OCI-LY3 (cell line): Measurements from ENCODE around the gene RRAGD.

Source experiments
- H2AFZ ChIP-seq: fragments of 200-600, 300-600 bp; shearing (Covaris generic); 2 replicates; pipeline ENCODE4 v1.6.0; 2014; ENCODE audit warnings: antibody characterized with exemption, low read depth, low read length
- H3K27ac ChIP-seq: fragments of 200-600, 300-600 bp; sonication (generic); 2 replicates; pipeline ENCODE4 v1.5.1; 2014; ENCODE audit warnings: mild to moderate bottlenecking, low read length, moderate library complexity, mixed read lengths
- H3K27me3 ChIP-seq: fragments of 200-600, 300-600 bp; sonication (generic); 2 replicates; pipeline ENCODE4 v1.6.1; 2014; ENCODE audit warnings: low read depth, low read length, mixed read lengths
- H3K36me3 ChIP-seq: fragments of 200-600, 300-600 bp; sonication (generic); replicated peaks from 2 replicates; pipeline ENCODE3; 2014; ENCODE audit warnings: low read depth, low read length, mixed read lengths
- H3K4me1 ChIP-seq: fragments of 300-600, 200-600 bp; sonication (generic); 2 replicates; pipeline ENCODE4 v1.6.1; 2014; ENCODE audit warnings: low read length, mixed read lengths
- H3K4me2 ChIP-seq: fragments of 200-600, 300-600 bp; sonication (generic); 2 replicates; pipeline ENCODE4 v1.6.1; 2014; ENCODE audit warnings: low read length, mixed read lengths
- H3K4me3 ChIP-seq: fragments of 300-600, 200-600 bp; sonication (generic); 2 replicates; pipeline ENCODE4 v1.5.1; 2014; ENCODE audit warnings: antibody characterized with exemption, mild to moderate bottlenecking, low read length, moderate library complexity
- H3K79me2 ChIP-seq: fragments of 300-600, 200-600 bp; shearing (Covaris generic); 2 replicates; pipeline ENCODE4 v1.6.1; 2014; ENCODE audit warnings: mild to moderate bottlenecking, low read length, mixed read lengths
- H3K9ac ChIP-seq: fragments of 300-600, 200-600 bp; shearing (Covaris generic); 2 replicates; pipeline ENCODE4 v1.6.0; 2014; ENCODE audit warnings: mild to moderate bottlenecking, low read length, moderate library complexity
- H3K9me3 ChIP-seq: fragments of 200-600, 300-600 bp; shearing (Covaris generic); 2 replicates; pipeline ENCODE4 v1.6.1; 2014; ENCODE audit warnings: low read length, mixed read lengths; ENCODE audit not compliant: insufficient read depth
- H4K20me1 ChIP-seq: fragments of 200-600, 300-600 bp; sonication (generic); 2 replicates; pipeline ENCODE4 v1.6.1; 2016; ENCODE audit warnings: low read length, mixed read lengths; ENCODE audit not compliant: insufficient read depth
- CTCF ChIP-seq: fragments of 200-600, 300-600 bp; sonication (generic); IDR thresholded peaks from 2 replicates; pipeline ENCODE4 v1.5.1; 2014; ENCODE audit warnings: antibody characterized with exemption, low read length, low read depth
- EZH2phosphoT487 ChIP-seq: fragments of 200-600 bp; shearing (Covaris generic); IDR thresholded peaks from 2 replicates; pipeline ENCODE4 v1.6.1; 2018; ENCODE audit warnings: antibody characterized with exemption, mixed run types, low read depth

The RRAGD gene

GRCh38 chr6:89314692-89315091 lies 97.4 kb downstream of the RRAGD start:
- H3K36me3 ChIP-seq, result no peaks in the 10 kb centered on the region
- no peak overlapping the region for H3K27ac ChIP-seq
- no peak overlapping the region for H2AFZ ChIP-seq
- H3K27me3 ChIP-seq, result no peaks in the 10 kb centered on the region
- H3K4me1 ChIP-seq, result no peaks in the 10 kb centered on the region
- no peaks in the 10 kb centered on the region for H3K9me3 ChIP-seq
- no peak overlapping the region for H3K4me2 ChIP-seq
- no peaks in the 10 kb centered on the region for H3K79me2 ChIP-seq
- H3K9ac ChIP-seq, result no peak overlapping the region
- TF ChIP-seq CTCF (no peak), EZH2phosphoT487 (no peak)
- H4K20me1 ChIP-seq, result no peaks in the 10 kb centered on the region
- no peak overlapping the region for H3K4me3 ChIP-seq
